DMS114 treated with DMSO at 0.1 percent for 48 hours (cell line): Measurements from ENCODE around the gene DNAJC15.
"Not testable (repeated sequence)": the region's sequence is repeated elsewhere in the genome, so short reads cannot be mapped to it uniquely, and the experiment has no call there.

Experiments
- DNase-seq: peaks from one replicate; lab custom pipeline; 2025; ENCODE audit not compliant: unreplicated experiment; lab: John Stamatoyannopoulos, UW

The DNAJC15 gene

GRCh38 chr13:43023289-43023963 lies at the start of gene DNAJC15:
DNAJC15 (plus strand) TSS chr13:43023586; CDS start chr13:43023627, 41 bp downstream.
- DNase-seq = peak; percentile 42

- DNase-seq = no peak
Measured at GRCh38 chr13:42976066-42976465, 47.3 kb upstream of the DNAJC15 start.

DNA sequence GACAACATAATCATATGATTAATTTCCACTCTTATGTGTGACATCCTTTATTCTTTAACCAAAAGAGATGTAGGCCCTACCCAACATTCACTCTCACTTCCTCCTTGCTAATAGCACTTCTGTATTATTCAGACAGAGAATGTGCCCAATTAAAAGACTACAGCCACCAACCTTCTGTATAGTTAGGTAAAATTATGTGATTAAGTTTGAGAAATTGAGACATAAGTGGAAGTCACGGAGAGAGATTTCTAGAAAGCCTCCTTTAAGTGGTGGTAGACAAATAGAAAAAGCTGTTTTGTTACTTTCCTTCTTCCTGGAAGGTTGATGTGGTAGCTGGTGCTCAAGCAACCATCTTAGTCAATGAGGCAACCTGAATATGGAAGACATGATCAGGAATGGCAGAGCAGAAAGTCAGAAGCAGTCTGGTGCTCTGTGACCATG lies 46.1 kb upstream of the DNAJC15 start:
- no peak for DNase-seq

- no peak for DNase-seq
Measured at GRCh38 chr13:42981317-42981716, 42.1 kb upstream of the DNAJC15 start.

GRCh38 chr13:42981853-42982252 lies 41.5 kb upstream of the DNAJC15 start:
- no peak for DNase-seq

DNA sequence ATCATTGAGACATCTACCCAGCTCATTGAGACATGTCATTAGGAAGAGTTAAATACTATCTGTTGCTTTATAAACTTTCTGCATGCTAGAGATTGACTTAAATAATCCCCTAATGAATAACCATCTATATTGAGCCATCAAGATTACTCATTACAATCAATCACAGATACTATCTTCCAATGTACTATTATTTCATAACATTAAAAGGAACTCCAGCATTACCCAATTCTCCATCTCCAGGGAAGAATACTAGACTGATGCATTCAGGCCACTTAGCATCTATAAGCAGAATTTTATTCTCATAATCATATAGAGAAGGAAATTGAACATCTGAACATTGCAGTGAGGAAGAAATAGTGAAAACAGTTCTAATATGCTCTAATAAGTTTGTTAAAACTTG lies 39.4 kb upstream of the DNAJC15 start:
- DNase-seq = no peak

DNA sequence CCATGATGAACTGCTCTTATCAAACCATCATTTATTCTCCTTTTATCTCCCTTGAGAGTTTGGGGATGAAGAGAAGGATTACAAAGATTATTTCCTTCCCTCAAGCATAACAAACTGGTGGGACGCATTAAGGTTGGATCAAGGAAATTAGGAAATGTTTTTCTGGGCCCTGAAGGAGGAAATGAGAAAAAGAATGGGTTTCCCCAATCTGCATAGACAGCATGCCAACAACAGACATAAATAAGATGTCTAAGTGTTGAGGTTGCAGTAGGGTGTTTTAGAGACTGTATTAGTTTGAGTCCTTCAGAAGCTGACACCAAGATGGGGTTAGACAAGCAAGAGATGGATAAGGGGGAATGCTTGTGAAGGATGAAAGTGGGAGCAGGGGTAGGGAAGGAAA lies 38.7 kb upstream of the DNAJC15 start:
- DNase-seq = no peak

- DNase-seq = no peak
Measured at GRCh38 chr13:42985312-42986175, 37.8 kb upstream of the DNAJC15 start.

DNA sequence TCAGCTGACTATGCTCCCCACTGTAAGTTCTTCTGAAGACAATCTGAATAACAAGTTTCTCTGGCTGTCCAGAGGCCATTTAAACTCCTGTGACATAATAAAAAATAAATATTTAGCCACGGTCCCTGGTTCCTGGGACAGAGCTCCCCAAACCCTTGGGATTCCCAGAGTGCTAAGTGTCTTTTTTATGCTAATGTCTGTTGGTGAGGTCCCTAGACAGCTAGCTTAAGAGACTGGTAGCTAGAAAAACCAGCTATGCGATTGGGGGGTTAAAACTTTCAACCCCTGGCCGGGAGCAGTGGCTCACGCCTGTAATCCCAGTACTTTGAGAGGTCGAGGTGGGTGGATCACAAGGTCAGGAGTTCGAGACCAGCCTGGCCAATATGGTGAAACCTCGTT lies 37.2 kb upstream of the DNAJC15 start:
- DNase-seq = no peak

- no peak for DNase-seq
Measured at GRCh38 chr13:42990291-42991232, 32.8 kb upstream of the DNAJC15 start.

GRCh38 chr13:42991233-42991897 lies 32.0 kb upstream of the DNAJC15 start:
- not testable (repeated sequence) for DNase-seq

GRCh38 chr13:42991898-42992763 lies 31.3 kb upstream of the DNAJC15 start, which contains the start of gene EPSTI1:
EPSTI1 (minus strand) TSS chr13:42992241; CDS start chr13:42992165, 76 bp downstream.
- no peak for DNase-seq

- no peak for DNase-seq
Measured at GRCh38 chr13:42992764-42993122, 30.6 kb upstream of the DNAJC15 start.

GRCh38 chr13:42994878-42995277 lies 28.5 kb upstream of the DNAJC15 start:
- DNase-seq = no peak

DNA sequence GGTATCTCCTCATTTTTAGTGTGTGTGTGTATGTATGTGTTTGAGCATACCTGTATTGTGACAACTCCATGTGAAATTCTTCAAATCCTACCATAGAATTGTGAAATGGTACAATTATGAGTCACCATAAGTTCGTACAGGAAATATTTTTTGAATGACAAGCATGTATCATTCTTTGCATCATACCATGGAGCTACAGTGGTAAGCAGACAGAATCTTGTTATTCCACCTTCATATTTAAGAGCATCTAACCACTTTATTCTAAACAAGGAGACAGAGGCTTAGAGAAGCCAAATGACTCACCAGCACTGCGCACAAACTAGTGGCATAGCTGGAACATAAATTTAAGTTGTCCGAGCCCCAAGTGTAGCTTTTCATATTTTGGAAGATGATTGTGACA lies 26.8 kb upstream of the DNAJC15 start:
- no peak for DNase-seq

DNA sequence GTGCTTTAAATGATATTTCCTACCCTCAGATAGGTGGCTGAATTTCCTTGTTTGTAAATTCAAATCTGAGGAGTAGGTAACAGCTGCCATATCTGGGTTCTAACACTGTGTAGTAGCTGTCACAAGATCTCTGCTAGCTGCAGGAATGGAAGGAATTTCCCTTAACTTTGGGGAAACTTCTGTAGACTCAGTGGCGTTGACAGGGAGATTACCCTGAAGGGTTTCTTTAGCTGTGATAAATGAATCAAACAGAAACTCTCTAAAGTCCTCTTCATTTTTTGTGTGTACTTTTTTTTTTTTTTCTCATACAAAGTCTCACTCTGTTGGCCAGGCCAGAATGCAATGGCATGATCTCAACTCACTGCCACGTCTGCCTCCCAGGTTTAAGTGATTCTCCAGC lies 26.0 kb upstream of the DNAJC15 start:
- no peak for DNase-seq

DNA sequence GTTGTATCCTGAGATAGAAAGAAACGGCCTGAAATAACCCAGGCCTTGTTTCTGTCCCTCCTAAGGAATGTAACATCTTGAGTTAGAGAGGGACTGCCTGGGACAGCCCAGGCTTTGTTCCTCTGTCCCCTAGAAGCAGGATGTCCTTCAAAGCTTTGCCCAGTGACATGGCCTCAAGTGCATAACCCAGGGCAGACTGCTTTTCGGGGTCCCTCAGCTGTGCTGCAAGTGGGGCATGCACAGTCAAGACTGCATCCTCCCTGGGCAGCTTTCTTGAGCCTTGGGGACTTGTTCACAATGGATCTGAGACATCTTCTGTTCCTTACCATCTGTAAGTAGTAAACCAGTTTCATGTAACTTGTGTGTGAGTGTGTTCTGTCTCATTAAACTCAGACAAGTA lies 23.9 kb upstream of the DNAJC15 start:
- DNase-seq = no peak

DNA sequence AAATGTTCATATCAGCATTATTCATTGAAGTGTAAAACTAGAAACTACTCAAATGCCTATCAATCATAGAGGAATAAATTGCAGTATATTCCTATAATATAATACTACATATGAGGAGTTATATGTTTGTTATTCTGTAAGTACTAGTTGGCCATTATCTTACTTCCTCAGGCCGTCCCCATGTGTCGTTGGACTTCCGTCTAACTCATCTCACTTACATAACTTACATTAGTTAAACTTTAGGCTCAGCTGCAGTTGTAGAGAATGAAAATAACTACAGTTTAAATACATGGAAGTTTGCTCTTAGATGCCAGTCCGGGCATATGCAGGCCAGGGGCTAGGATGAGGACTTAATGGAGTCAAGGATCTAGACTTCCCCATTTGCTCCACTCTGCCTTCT lies 22.7 kb upstream of the DNAJC15 start:
- DNase-seq = no peak

GRCh38 chr13:43002021-43002420 lies 21.4 kb upstream of the DNAJC15 start:
- no peak for DNase-seq

- no peak for DNase-seq
Measured at GRCh38 chr13:43003010-43003409, 20.4 kb upstream of the DNAJC15 start.
